ENCODE measurements around the gene TMEM131L.
A peak's percentile ranks its signal among the peaks of the same experiment; 100 is the strongest.
"Not testable (repeated sequence)": the region's sequence is repeated elsewhere in the genome, so short reads cannot be mapped to it uniquely, and the experiment has no call there.

The TMEM131L gene

DNA sequence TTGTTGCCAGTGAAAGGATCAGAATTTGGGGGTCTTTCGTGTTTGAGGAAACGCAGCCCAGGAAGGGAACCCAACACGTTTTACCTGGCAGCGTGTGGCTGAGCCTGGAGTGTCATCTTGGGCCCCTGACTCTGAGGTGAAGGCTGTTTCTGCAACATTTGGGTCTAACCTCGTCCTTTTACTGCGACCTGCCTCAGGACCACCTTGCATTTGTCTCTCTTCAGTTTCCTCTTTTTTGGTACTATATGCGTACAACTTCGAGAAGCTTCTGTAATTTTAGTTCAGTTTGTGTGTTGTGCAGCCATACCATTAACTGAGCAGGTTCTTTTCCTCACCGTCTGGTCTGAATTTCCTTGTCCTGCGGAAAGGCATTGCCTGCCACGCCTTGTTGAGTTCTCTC, 61.5 kb downstream of the TMEM131L start:
- DNase-seq, result no peak

DNA sequence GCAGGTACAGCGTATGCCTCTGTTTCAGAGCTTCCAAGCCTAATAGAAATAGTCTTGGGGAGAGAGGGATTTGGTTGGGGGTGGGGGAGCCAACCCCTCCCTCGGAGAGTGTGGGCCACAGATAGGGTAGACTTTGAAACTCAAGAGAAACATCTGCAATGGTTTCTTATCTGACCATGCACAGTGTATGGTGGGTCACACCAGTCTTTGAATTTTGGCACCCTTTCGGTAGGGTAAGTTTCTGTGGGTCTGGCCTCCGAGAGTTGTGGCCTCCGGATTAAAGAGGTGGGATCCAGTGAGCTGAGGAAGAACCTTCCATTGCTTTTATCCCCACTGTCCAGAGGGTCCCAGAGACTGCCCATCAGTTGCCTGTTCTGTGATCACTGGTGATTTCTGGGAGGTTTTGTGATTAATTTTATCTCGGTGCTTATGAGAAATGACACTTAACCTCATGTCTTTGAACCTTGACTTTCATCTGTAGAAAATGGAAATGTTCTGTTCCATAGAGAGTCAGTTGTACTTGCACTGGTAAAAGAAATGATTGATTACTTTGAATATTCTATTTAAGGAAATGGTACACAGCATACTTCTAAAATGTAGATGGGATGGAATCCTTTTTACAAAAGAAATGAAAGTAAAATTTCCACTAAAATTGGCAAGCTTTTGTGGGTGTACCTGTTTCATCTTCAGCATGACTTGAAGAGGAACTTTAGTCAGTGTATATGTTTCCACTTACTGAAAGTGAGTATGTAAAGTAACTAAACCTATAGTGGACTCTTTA, 62.7 kb downstream of the TMEM131L start:
- DNase-seq, result no peak

DNA sequence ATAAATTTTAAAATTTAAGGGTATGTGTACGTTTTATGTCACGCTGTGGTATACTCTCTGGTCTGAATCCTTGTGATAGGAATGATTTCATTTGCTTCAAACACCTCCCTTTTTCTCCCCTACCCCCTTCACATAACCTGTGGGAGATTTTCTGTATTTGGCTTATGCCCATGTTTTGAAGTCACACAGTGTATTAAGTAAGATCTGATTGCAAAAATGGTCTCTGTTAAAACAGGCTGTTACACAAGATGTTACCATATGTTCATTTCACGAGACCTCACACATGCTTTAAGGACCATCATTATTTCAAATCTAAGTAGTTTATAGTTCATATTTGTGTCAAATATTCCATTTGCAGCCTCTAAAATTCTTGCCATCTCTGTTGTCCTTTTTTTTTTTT, 63.5 kb downstream of the TMEM131L start:
- DNase-seq, result no peak

DNA sequence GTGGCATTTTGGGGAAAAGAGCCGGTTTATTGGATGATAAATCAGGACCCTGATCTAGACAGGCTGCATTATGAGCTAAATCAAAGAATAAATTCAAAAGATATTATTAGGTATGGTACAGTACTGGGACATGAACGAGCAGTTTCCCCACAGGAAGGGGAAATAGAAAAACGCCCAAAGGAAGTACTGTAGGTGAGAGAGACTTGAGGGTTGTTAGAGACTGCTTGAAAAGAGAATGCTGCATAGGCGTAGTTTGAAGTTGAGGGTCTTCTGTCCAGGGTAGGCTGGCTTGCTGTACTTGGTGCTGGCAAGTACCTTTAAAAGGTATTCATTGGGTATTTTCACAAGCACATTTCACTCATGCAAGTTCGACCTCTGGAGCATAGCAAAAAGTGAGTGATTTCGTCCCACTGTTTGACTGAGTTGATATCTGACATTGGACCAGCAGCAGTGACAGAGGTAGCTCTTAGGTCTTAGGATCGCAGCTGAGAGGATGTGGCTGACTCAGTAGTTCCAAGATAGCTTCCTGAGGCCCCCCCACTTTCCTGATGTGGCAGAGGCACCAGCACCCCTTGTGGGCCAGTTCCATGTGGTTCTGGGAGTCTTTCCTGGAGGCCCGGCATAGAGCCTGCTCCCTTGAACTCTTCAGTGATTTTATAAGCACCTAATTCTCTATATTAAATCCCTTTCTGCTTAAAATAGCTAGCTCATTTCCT, 64.3 kb downstream of the TMEM131L start:
- no peak for DNase-seq

- no peak for DNase-seq
Observed at GRCh38 chr4:153531000-153531358, 64.8 kb downstream of the TMEM131L start.

DNA sequence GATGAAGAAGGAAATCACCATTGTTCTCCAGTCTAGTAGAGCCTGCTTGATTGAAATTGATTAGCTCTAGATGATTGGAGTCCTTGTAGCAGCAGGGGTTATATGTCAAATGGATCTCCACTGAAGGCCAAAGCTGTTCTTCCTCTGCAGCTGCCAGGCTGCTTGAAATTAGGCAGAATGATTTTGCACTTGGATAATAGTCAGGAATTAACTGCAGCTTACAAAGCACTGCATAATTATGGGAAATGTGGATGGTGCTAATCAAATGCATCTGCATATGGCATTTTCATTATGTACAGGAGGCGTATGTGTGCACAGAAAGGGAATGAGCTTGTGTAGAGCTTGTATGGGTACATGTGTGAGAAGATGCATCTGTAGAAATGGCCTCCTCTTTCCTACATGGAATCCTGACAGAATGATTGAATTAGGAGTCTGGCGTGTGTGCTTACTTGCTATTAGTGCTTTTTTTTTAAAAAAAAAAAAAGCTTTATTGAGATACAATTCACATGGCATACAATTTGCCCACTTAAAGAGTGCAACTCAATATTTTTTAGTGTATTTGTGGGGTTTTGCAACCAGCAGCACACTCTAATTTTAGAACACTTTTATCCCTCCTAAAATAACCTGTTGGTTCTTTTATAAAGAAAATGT, 65.9 kb downstream of the TMEM131L start:
- DNase-seq, result peak in 1 of 2 experiments; percentile 32

- DNase-seq, result no peak
Observed at GRCh38 chr4:153532636-153533035, 66.5 kb downstream of the TMEM131L start.

GRCh38 chr4:153533387-153533786, 67.2 kb downstream of the TMEM131L start:
- DNase-seq, result no peak

DNA sequence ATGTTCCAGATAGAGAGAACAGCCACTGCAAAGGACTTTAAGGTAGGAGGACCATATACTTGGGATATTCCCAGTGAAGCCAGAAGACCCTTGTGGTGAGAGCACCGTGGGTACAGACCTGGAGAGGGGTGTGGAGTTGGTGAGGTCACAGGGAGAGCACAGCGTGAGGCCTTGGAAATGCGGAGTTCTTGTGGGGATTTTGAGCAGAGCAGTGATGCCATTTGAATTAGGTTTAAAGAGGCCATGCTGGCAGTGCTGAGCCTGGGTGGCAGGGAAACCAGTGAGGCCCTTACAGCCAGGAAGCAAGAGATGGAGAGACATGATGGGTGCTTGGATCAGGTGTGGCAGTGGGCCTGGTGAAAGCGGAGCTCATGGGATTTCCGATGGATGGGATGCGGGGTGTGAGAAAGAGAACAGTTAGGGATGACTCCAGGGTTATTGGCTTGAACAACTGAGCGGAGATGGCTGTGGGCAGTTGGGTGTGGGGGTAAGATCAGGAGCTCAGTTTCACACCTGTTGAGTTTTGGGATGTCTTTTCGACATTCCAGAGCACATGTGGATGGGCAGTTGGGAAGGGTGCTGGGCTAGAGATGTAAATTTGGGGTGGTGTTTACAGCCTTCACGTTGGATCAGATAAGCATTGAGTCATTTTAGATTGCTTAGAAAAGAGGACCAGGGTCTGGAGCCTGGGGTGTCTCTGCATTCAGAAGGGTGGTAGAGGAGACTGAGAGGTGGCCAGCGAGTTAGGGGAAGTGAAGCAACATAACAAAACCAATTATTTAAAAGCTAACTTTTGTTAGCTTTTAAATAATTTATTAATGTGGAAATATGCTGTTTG, 68.9 kb downstream of the TMEM131L start:
- no peak for DNase-seq

DNA sequence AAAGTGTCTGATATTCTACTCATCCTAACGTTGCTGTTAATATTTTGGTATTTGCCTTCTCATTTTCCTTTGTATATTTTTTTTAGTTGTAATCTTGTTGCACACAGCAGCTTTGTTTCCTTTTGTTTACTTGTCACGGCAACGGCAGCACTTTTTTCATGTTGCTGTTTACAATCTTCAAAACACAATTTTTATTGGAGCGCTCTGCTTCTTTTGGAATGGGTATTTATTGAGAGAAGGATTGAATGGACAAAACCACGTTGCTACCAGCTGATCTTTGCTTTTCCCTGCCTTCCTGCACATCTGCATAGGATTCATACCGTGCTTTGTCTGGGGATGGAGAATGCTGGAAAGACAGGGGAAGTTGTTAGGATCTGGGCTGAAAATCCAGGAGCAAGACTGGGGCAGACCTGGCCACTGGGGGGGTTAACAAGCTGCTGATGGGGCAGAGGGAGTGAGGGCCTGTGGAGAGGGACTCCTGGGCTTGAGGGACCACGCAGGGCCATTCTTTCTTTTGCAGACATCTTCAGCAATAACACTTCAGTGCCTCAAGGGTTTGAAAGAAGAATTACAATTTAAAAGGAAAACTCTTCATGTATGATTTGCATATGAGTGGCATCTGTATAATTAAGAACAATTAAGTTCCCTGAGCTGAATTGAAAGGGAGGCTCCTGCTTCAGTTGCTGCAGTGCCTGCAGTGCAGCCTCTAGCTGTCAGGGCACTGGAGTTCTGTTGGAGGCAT, 69.8 kb downstream of the TMEM131L start:
- DNase-seq, result peak in 1 of 2 experiments; percentile 3

DNA sequence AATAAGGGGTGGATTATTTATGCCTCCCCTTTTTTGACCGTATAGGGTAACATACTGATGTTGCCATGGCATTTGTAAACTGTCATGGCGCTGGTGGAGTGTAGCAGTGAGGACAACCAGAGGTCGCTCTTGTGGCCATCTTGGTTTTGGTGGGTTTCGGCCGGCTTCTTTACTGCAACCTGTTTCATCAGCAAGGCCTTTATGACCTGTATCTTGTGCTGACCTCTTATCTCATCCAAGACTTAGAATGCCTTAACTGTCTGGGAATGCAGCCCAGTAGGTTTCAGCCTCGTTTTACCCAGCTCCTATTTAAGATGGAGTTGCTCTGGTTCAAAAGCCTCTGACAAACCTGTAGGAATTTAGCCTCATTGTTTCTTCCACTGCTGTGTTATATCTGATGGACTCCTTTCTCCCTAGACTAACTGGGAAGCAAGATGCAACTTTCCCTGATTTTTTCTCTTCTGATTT, 71.4 kb downstream of the TMEM131L start:
- DNase-seq, result no peak

DNA sequence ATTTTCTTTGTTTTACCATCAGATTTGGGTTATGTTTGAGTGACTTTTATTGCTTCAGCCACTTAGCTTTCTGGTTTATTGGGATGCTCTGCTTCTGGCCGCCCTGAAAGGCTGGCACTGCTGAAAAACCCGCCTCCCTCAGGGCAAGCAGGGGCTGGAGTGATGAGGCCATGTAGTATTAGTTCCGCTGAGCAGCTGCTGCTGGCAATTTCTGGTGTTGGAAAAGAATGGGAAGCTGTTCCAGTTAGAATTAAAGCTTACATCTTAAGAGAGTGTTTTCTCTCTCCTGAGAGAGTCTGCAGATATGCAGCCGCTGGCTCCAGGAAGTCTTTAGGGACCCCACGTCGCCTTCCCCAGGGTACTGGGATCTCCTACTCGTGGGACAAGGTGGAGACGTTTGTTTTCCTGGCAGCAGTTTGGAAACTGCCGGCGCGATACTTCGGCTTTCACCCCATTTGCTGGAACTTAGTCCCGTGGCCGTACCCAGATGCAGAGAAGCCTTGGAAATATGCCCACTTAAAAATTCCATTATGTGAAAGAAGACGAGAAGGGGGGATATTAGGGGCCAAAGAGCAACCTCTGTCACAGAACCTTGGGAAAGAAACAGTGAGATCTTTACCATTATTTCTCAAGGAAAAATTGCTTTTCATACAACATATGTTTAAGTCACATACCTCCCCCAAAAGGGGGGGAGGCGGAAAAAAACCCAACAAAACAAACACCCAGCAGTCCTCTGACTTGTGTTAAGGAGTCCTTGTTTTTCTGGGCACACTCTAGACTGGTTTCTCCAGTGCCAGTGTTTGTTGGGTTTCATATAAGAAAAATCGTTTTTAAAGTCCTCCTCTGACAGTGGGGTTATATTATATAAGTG, 72.6 kb downstream of the TMEM131L start:
- no peak for DNase-seq

DNA sequence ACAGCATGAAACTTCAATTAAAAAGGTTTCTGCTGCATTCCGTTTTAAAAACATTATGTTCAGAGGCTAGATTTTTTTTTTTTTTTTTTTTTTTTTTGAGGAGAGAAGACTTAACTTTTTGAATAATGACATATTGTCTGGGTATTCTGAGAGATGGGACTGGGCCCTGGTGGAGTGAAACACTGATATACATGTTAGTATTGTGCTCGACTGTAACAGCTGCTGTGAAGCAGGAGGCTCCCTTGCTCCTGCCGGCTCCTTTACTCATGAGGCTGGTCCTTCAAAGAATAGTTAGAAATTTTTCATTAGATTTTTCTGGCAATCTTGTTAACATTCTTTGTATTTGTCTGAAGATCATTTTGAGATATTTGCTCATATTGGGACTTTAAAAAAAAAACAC, 73.3 kb downstream of the TMEM131L start:
- no peak for DNase-seq

GRCh38 chr4:153541456-153542096, 75.4 kb downstream of the TMEM131L start:
- no peak for DNase-seq

DNA sequence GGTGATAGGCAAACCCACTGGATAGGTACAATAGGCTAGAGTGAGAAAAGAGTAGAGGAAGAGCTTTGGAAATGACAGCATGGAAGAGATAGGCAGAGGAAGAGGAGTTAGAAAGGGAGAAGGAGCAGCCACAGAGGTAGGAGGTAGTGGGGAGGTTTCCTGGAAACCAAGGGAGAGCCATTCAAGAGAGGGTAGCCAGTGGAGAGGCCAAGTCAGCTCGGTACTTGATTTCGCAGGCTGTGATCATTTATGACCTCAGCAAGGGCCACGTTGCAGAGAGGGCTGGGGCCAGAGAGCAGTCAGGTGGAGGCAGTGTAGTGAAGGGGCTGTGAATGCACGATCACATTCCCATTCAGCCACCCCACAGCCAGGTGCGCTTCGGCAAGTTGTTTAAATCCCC, 76.0 kb downstream of the TMEM131L start:
- no peak for DNase-seq

DNA sequence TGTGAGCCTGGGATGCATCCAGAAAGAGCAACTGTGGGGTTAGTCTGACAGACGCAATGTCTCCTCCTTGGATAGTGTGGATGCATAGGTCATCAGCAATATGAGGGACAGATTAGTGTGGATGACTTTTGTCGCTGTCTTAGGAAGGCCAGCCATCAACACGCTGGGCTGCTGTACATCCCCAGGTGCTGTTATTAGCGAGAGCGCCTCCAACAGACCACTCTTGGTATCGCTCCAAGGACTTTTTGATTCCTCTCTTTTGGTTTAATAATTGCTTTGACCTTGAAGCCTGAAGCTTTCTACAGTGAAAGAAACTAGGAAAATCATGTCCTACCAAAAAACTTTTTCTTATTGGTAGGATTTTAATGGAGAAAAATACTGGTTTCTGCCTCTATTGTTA, 76.7 kb downstream of the TMEM131L start:
- no peak for DNase-seq

- no peak for DNase-seq
Observed at GRCh38 chr4:153543351-153543750, 77.2 kb downstream of the TMEM131L start.

DNA sequence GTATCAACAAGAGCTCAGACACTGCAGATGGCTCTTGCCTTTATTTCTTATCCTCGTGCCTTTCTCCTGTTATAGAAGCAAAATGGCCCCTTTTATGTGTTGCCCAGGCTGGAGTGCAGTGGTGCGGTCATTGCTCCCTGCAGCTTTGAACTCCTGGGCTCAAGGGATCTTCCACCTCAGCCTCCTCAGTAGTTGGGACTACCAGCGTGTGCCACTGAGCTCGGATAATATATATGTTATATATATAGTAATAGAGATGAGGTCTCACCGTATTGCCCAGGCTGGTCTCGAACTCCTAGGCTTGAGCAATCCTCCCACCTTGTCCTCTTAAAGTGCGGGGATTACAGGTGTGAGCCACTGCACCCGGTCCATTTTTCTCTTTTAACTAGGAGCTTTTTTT, 79.7 kb downstream of the TMEM131L start:
- no peak for DNase-seq

- DNase-seq, result no peak
Observed at GRCh38 chr4:153546280-153546679, 80.1 kb downstream of the TMEM131L start.

- DNase-seq, result no peak
Observed at GRCh38 chr4:153547520-153547919, 81.4 kb downstream of the TMEM131L start.

- not testable (repeated sequence) for DNase-seq
Observed at GRCh38 chr4:153548907-153549306, 82.7 kb downstream of the TMEM131L start.
